Neutrophil (primary cell): Measurements from ENCODE around the gene OBSCN.

Experiments
- H3K27ac ChIP-seq: fragments of 200-600 bp; sonication (generic); 2 replicates; pipeline ENCODE4 v1.5.1; 2016; ENCODE audit warnings: mild to moderate bottlenecking, moderate library complexity
- H3K27me3 ChIP-seq: fragments of 200-600 bp; sonication (generic); 2 replicates; pipeline ENCODE4 v1.6.0; 2016; ENCODE audit warnings: mild to moderate bottlenecking
- H3K36me3 ChIP-seq: fragments of 200-600 bp; sonication (generic); 2 replicates; pipeline ENCODE4 v1.5.1; 2017
- H3K4me1 ChIP-seq, 2 experiments: fragments of 200-600 bp in 1 of 2; sonication (generic) in 1 of 2; 1 replicate in 1 of 2; 2 replicates in 1 of 2; pipeline versions ENCODE4 v1.5.1 to v1.6.1; 2013 to 2016; ENCODE audit warnings: low read depth in 1 of 2, low read length in 1 of 2, mild to moderate bottlenecking in 1 of 2, moderate library complexity in 1 of 2; ENCODE audit not compliant: control insufficient read depth in 1 of 2, insufficient read depth in 1 of 2
- H3K4me3 ChIP-seq, 2 experiments: fragments of 200-600 bp in 1 of 2; sonication (generic) in 1 of 2; 1 replicate in 1 of 2; 2 replicates in 1 of 2; pipeline ENCODE4 v1.5.1; 2013 to 2016; ENCODE audit warnings: low read depth in 1 of 2, low read length in 1 of 2, mild to moderate bottlenecking in 1 of 2, moderate library complexity in 1 of 2
- H3K9me3 ChIP-seq: fragments of 200-600 bp; sonication (generic); 2 replicates; pipeline ENCODE4 v1.5.1; 2016
- CTCF ChIP-seq: fragments of 200-600 bp; sonication (generic); IDR thresholded peaks from 2 replicates; pipeline ENCODE4 v1.5.1; 2016; ENCODE audit warnings: antibody characterized with exemption

Gene OBSCN

GRCh38 chr1:228423404-228424053, 215.7 kb downstream of the OBSCN start:
- Histone ChIP-seq H3K9me3 (no peaks in the 10 kb centered on the region), H3K4me1 (no peaks in the 10 kb centered on the region), H3K27me3 (peaks cover 60% of the 10 kb centered on the region), H3K27ac (no peak overlapping the region), H3K36me3 (no peaks in the 10 kb centered on the region), H3K4me3 (no peak overlapping the region)
- no peak for TF ChIP-seq CTCF

- Histone ChIP-seq H3K27ac (no peak overlapping the region), H3K27me3 (peaks cover 60% of the 10 kb centered on the region), H3K4me3 (no peak overlapping the region), H3K4me1 (no peaks in the 10 kb centered on the region), H3K36me3 (no peaks in the 10 kb centered on the region), H3K9me3 (no peaks in the 10 kb centered on the region)
- no peak for TF ChIP-seq CTCF
Observed at GRCh38 chr1:228424685-228425660, 217.1 kb downstream of the OBSCN start.

- no peak for TF ChIP-seq CTCF
- Histone ChIP-seq H3K4me3 (no peak overlapping the region), H3K27me3 (peaks cover 58% of the 10 kb centered on the region), H3K9me3 (no peaks in the 10 kb centered on the region), H3K36me3 (no peaks in the 10 kb centered on the region), H3K27ac (no peak overlapping the region), H3K4me1 (no peaks in the 10 kb centered on the region)
Observed at GRCh38 chr1:228426518-228427175, 218.8 kb downstream of the OBSCN start.

GRCh38 chr1:228428412-228428811, 220.6 kb downstream of the OBSCN start:
- no peaks in the 10 kb centered on the region for H3K36me3 ChIP-seq
- TF ChIP-seq CTCF: no peak
- no peaks in the 10 kb centered on the region for H3K9me3 ChIP-seq
- no peak overlapping the region for H3K27ac ChIP-seq
- peaks cover 54% of the 10 kb centered on the region for H3K27me3 ChIP-seq
- no peak overlapping the region for H3K4me3 ChIP-seq
- no peaks in the 10 kb centered on the region for H3K4me1 ChIP-seq
